ENCODE measurements around the gene CTTNBP2. TPM values are rescaled to one million over a fixed set of nuclear protein-coding genes. Genes with fewer than 3 reads are reported as not detected.

Gene CTTNBP2
- total RNA-seq, 1 donor from 2014 or later, result 25.0 TPM

GRCh38 chr7:117862378-117862777 lies 10.9 kb downstream of the CTTNBP2 start:
- Histone ChIP-seq H3K9me3 (no peaks in the 10 kb centered on the region), H3K27ac (no peak overlapping the region), H3K4me1 (peaks cover 36% of the 10 kb centered on the region), H3K27me3 (no peaks in the 10 kb centered on the region), H3K4me3 (no peak overlapping the region), H3K36me3 (peaks cover 0 to 5% of the 10 kb centered on the region in 2 donors)
- no peak for DNase-seq (ENCODE audit: extremely low spot score in 2 of 2)
- intact Hi-C loops (cut with DNase I), result no loop called here
- TF ChIP-seq POLR2A (IDR thresholded peaks at IDR 0.05) (no peak), CTCF (IDR thresholded peaks at IDR 0.05) (no peak), POLR2AphosphoS5 (IDR thresholded peaks at IDR 0.05; ENCODE audit: insufficient read depth in 1 of 2, low read depth in 1 of 2) (no peak)

GRCh38 chr7:117859246-117859812 lies 13.9 kb downstream of the CTTNBP2 start:
- H3K36me3 ChIP-seq, result peaks cover 0 to 5% of the 10 kb centered on the region in 2 donors
- H3K4me3 ChIP-seq, result no peak overlapping the region
- H3K27ac ChIP-seq, result no peak overlapping the region
- H3K4me1 ChIP-seq, result peaks cover 31% of the 10 kb centered on the region
- TF ChIP-seq POLR2A (IDR thresholded peaks at IDR 0.05) (no peak), POLR2AphosphoS5 (IDR thresholded peaks at IDR 0.05; ENCODE audit: insufficient read depth in 1 of 2, low read depth in 1 of 2) (no peak), CTCF (IDR thresholded peaks at IDR 0.05) (no peak)
- intact Hi-C loops (cut with DNase I), result no loop called here
- no peaks in the 10 kb centered on the region for H3K27me3 ChIP-seq
- no peak for DNase-seq (ENCODE audit: extremely low spot score in 2 of 2)
- H3K9me3 ChIP-seq, result no peaks in the 10 kb centered on the region

GRCh38 chr7:117858712-117859111 lies 14.5 kb downstream of the CTTNBP2 start:
- Histone ChIP-seq H3K36me3 (peaks cover 0 to 5% of the 10 kb centered on the region in 2 donors), H3K9me3 (no peaks in the 10 kb centered on the region), H3K4me1 (peaks cover 25% of the 10 kb centered on the region), H3K27me3 (no peaks in the 10 kb centered on the region), H3K27ac (no peak overlapping the region), H3K4me3 (no peak overlapping the region)
- intact Hi-C loops (cut with DNase I), result no loop called here
- TF ChIP-seq POLR2AphosphoS5 (IDR thresholded peaks at IDR 0.05; ENCODE audit: insufficient read depth in 1 of 2, low read depth in 1 of 2) (no peak), CTCF (IDR thresholded peaks at IDR 0.05) (no peak)
- no peak for DNase-seq (ENCODE audit: extremely low spot score in 2 of 2)

GRCh38 chr7:117857718-117858117 lies 15.5 kb downstream of the CTTNBP2 start:
- peaks cover 0 to 5% of the 10 kb centered on the region in 2 donors for H3K36me3 ChIP-seq
- H3K4me1 ChIP-seq, result peaks cover 15% of the 10 kb centered on the region
- DNase-seq (ENCODE audit: extremely low spot score in 2 of 2), result no peak
- intact Hi-C loops (cut with DNase I), result no loop called here
- H3K4me3 ChIP-seq, result no peak overlapping the region
- H3K9me3 ChIP-seq, result no peaks in the 10 kb centered on the region
- TF ChIP-seq CTCF (IDR thresholded peaks at IDR 0.05), result no peak
- no peak for TF ChIP-seq POLR2A (IDR thresholded peaks at IDR 0.05)
- TF ChIP-seq POLR2AphosphoS5 (IDR thresholded peaks at IDR 0.05; ENCODE audit: insufficient read depth in 1 of 2, low read depth in 1 of 2), result no peak
- no peak overlapping the region for H3K27ac ChIP-seq
- H3K27me3 ChIP-seq, result no peaks in the 10 kb centered on the region

- TF ChIP-seq CTCF (IDR thresholded peaks at IDR 0.05), result no peak
- intact Hi-C loops (cut with DNase I), result no loop called here
- Histone ChIP-seq H3K27me3 (no peaks in the 10 kb centered on the region), H3K27ac (no peak overlapping the region), H3K36me3 (peaks cover 0 to 5% of the 10 kb centered on the region in 2 donors), H3K9me3 (no peaks in the 10 kb centered on the region), H3K4me3 (no peak overlapping the region), H3K4me1 (peaks cover 1% of the 10 kb centered on the region)
- no peak for DNase-seq (ENCODE audit: extremely low spot score in 2 of 2)
Observed at GRCh38 chr7:117856196-117856595, 17.0 kb downstream of the CTTNBP2 start.
